Measurements from ENCODE around the gene ROM1. TPM values are rescaled to one million over a fixed set of nuclear protein-coding genes. Genes with fewer than 3 reads are reported as not detected.
A peak's percentile ranks its signal among the peaks of the same experiment; 100 is the strongest.
"Not testable (repeated sequence)": the region's sequence is repeated elsewhere in the genome, so short reads cannot be mapped to it uniquely, and the experiment has no call there.

The ROM1 gene
- total RNA-seq, 1 donor from 2014 or later: 2.4 TPM

GRCh38 chr11:62580959-62581715, 31.9 kb upstream of the ROM1 start:
- intact Hi-C loops (cut with DNase I): no loop called here
- ATAC-seq (no peak), DNase-seq (ENCODE audit: missing footprints) (no peak)

GRCh38 chr11:62581735-62582134, 31.3 kb upstream of the ROM1 start:
- DNase-seq (ENCODE audit: missing footprints); intact Hi-C loops (cut with DNase I): not testable (repeated sequence)

DNA sequence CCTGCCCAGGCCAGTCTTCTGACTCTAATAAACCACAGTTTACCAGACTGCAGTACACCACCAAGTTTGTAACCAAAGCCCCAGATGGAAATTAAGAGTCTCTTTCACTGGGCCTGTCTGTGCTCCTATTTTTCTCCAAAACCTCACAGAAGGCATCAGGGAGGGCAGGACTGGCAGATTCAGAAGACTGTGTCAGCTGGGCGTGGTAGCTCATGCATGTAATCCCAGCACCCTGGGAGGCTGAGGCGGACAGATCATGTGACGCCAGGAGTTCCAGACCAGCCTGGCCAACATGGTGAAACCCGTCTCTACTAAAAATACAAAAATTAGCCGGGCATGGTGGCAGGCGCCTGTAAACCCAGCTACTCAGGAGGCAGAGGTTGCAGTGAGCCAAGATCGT, 27.7 kb upstream of the ROM1 start:
- DNase-seq (ENCODE audit: missing footprints); ATAC-seq; intact Hi-C loops (cut with DNase I): not testable (repeated sequence)

More at GRCh38 chr11:62581735-62582134, 31.3 kb upstream of the ROM1 start:
- ATAC-seq: not testable (repeated sequence)

DNA sequence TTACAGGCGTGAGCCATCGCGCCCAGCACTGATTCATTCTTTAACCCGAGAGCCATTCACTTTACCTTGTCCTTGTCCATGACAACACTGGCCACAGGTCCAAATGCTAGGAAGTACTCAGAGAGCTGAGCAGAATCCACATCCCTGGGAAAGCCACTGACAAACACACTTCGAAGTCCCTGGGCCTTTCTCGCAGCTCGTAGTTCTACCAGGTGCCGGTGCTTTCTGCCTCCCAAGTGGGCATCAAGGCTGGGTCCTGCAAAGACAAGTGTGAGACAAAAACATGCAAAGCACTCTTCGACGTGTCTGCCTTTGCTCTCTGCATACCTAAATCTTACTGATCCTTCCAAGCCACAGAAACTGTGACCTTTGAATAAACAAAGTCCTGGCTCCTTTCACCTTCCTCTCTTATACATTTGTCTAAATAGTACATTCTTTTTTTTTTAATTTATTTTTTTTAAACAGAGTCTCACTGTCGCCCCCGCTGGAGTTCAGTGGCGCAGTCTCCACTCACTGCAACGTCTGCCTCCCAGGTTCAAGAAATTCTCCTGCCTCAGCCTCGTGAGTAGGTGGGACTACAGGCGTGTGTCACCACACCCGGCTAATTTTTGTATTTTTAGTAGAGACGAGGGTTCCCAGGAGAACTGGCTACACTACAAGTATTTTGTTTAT, 24.0 kb upstream of the ROM1 start:
- ATAC-seq (no peak), DNase-seq (ENCODE audit: missing footprints) (no peak)
- intact Hi-C loops (cut with DNase I): no loop called here

DNA sequence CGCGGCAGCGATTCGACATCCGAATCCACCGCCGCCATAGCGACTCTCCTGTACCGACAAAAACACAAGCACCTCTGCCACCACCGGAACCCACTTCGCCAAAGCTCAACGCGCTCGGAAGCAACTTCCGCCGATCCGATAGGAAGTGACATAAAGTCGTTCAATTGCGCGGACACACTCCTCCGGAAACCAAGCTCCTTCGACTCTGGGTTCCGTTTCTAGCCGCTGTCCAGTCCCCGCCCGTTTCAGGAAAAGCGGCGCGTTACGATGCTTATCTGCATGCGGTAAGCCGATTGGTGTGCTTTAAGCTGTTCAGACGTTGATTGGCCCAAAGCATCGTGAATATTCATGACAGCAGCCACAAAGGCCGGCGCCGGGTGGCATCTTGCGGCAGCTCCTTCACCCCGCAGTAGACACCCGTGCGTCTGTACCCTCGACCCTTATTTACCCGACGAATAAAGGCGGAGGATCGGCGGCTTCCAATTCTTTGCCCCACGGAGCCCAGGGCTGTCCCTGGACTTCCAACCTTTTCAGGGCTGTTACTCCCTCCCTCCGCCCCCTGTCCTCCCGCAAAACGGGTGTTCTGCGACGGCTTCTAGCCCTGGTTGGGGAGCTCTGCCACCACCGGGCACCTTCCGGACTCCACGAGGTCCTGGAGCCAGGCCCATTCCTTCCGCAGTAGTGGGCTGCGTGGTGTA, 21.5 kb upstream of the ROM1 start, which contains the start of gene TUT1:
TUT1 (minus strand) TSS at position 76 of the 698 bp plus-strand sequence; CDS start at position 38, 38 bp downstream.
- intact Hi-C loops (cut with DNase I): loop anchor here (10.0 kb wide), 1 partner anchor 113 kb away; the partner anchor contains the start of genes BSCL2 and GNG3
- peak; percentile 96 for ATAC-seq
- peak; percentile 98 for DNase-seq (ENCODE audit: missing footprints)

DNA sequence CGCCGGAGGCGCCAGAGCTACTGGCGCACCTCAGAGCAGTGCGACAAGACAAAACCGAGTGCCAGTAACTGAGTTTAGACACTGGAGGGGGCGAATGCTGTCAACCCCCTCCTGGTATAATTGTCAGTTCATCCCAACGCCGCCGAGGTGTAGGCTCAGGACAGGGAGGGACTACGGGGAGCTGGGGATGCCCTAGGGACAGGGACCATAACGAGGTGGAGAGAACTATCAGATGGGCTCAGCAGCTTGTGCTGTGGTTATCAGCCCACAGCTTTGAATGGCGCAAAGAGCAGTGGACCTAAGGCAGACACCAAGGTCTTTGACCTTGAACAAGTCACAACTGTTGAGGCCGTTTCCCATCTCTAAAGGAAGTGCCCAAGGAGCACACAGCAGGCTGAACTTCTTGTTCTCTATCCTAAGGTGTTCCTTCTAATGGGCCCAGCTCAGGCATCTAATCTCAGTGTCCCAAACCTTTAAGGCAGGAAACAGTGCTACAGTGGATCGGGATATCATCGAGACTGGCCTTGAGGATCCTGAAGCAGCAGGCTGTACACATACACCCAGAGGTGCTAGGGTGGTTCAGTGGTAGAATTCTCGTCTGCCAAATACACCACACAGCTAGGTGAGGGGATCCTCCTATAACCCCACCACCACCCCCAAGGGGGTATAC, 20.8 kb upstream of the ROM1 start:
- ATAC-seq (peak; percentile 6), DNase-seq (ENCODE audit: missing footprints) (no peak)
- intact Hi-C loops (cut with DNase I): loop anchor here (10.0 kb wide), 1 partner anchor 113 kb away; the partner anchor contains the start of genes BSCL2 and GNG3

DNA sequence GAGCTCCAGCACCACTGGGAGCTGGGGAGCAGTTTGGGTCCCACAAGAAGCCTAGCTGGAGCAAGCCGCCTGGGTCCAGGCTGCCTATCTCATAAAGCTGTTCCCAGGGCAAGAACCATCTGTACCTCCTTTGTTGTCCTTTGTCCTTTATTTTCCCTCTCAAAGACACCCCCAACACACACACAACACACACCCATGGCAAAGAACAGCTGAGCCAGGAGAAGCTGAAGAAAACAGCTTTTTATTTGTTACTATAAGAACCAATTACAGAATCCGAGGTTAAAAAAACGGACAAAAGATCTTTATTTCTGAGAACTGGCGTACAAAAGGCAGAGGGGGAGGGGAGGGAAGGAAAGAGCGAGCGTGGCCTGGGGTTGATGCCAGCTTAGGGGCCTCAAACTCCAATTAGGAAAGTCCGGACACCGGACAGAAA, 20.1 kb upstream of the ROM1 start:
- DNase-seq (ENCODE audit: missing footprints) (no peak), ATAC-seq (no peak)
- intact Hi-C loops (cut with DNase I): loop anchor here (10.0 kb wide), 1 partner anchor 112 kb away; the partner anchor contains the start of genes BSCL2 and GNG3

GRCh38 chr11:62593434-62594044, 19.5 kb upstream of the ROM1 start:
- no peak for ATAC-seq
- intact Hi-C loops (cut with DNase I): loop anchor here (10.0 kb wide), 1 partner anchor 111 kb away; the partner anchor contains the start of genes BSCL2 and GNG3
- peak; percentile 90 for DNase-seq (ENCODE audit: missing footprints)

DNA sequence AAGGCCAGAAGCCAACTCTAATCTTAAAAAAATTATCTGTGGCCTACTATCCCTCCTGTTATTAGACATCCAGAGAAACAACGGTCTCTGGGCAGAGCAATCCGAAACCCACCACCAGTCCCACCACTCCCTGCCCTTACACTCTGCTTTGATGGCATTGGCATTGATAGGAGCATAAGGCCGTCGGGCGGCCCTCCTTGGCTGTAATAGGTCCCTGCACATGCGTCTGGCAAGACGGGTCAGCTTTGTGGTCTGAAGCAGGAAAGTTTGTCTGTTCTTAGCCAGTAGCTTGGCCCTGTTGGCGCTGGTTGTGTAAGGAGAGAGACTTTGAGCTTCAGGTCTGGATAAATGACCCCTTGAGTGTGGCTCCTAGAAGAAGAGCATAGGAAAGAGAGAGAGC, 17.9 kb upstream of the ROM1 start:
- intact Hi-C loops (cut with DNase I): loop anchor here (10.0 kb wide), 1 partner anchor 110 kb away; the partner anchor contains the start of genes BSCL2 and GNG3
- DNase-seq (ENCODE audit: missing footprints) (no peak), ATAC-seq (no peak)

DNA sequence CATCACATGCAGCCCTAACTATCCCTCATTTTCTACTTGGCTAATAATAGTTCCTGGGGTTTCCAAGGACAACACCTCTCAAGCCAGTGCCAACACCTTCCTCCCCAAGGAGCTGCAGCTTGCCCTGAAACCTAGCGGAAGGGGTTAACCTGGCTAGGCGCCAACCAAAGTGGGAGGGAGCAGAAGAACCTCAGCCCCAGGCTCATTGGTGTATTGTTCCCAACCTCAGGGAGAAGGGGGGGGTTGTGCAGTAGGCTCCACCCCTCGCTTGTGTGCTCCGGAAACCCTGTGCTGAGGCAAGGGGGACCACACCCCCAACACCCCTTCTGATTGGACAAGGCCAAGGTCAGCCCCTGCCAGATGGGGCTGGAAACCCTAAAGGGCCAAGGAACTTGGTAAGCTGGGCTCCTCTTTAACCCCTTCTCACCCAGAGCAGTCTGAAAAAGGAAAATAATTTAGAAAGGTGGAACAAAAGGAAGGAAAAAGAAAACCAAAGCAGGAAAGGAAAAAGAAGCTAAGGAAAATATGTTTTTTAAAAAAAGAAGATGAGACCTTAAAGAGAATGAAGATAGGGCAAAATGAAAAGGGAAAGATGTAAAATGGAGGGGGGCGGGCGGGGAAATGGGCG, 13.9 kb upstream of the ROM1 start:
- peak; percentile 96 for DNase-seq (ENCODE audit: missing footprints)
- intact Hi-C loops (cut with DNase I): loop anchor here (2.0 to 10.0 kb wide), 2 partner anchors 54 to 106 kb away; partner anchors contain the start of genes BSCL2 and GNG3
- peak; percentile 73 for ATAC-seq

- intact Hi-C loops (cut with DNase I): loop anchor here (2.0 to 10.0 kb wide), 2 partner anchors 55 to 105 kb away; partner anchors contain the start of genes BSCL2 and GNG3
- no peak for ATAC-seq
- no peak for DNase-seq (ENCODE audit: missing footprints)
Measured at GRCh38 chr11:62599901-62600300, 13.2 kb upstream of the ROM1 start.

GRCh38 chr11:62600367-62601121, 12.5 kb upstream of the ROM1 start:
- intact Hi-C loops (cut with DNase I): no loop called here
- no peak for ATAC-seq
- DNase-seq (ENCODE audit: missing footprints): no peak

- ATAC-seq (peak; percentile 25), DNase-seq (ENCODE audit: missing footprints) (peak; percentile 86)
- intact Hi-C loops (cut with DNase I): no loop called here
Measured at GRCh38 chr11:62601122-62601371, 12.0 kb upstream of the ROM1 start.

DNA sequence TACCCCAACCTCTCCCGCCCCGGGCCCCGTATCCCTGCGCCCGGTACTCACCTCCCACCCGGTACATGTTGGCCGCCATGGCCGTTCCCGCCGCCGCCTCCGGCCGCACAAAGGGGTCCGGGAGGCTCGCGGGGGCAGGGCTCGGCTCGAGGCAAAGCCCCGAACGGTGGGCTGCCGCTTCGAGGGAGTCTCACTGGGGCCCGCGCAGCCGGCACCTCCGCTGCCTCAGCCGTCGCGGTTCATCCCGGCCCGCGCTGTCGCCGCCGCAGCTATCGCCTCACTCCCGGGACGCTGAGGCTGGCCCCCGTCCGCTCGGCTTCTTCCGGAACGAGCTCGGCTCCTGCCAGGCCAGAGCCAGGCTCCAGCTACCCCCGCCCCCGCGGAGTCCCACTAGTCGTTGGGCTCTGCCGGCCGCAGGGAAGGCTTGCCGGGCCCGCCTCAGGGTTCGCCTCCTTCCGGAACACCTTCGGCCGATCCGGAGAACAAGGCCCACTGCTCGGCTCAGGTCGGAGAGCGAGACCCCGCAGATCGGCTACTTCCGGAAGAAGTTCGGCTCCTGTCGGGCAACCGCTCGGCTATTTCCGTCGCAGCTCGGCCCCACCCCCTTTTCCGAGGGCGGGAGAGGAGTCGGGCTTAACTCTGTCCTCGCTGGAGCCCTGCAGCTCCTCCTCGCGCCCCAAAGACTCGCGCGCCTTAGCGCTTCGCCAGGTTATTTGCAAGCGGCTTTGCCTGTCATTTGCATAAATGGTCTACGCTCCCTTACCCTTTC, 11.5 kb upstream of the ROM1 start, which contains the start of gene MTA2:
MTA2 (minus strand) TSS at position 494 of the 769 bp plus-strand sequence; CDS start at position 79, 415 bp downstream.
- ATAC-seq: peak; percentile 92
- intact Hi-C loops (cut with DNase I): no loop called here
- DNase-seq (ENCODE audit: missing footprints): peak; percentile 97

DNA sequence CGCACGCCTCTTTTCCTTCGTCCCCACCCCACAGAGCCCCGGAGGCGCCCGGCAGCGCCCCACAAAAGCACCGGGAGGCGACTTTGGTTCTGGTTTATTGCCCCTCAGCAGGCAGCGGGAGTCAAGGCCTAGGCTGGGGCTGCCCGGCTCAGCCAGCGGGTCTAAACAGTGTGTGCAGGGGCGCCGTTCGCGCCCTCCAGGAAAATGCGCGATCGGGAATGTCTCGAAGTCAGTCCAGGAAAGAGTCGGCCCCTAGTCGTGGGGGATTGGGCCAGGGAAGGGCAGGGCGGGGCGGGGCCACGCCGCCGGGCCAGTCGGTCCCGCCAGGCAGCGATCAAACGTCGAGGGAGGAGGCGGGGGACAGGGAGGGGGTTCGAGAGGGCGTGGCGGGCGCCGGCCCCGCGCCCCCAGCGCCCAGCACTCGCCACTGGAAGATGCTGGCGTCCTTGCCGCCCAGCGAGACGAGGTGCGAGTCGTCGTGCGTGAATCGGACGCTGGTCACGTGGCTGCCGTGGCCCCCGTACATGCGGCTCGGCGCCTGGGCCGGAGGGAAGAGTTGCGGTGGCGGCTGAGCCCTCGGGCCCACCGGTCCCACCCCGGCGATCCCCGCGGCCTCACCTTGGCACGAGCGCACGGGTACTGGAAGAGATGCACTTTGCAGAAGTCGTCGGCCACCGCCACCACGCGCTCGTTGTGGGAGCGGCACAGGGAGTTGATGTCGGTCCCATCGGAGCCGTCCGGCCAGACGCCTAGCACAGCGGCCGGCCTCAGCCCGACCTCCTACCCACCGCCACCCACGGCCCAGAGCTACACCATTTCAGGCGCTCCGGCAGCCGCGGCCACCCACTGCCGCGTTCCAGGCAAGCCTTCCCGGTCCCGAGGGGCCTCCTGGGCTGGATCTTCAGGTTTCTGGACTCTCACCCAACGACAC, 10.7 kb upstream of the ROM1 start:
- peak; percentile 64 for ATAC-seq
- intact Hi-C loops (cut with DNase I): no loop called here
- DNase-seq (ENCODE audit: missing footprints): peak; percentile 83

Measured in Right ventricle myocardium inferior (tissue), 1 donor.